Transverse colon (tissue), 4 donors: ENCODE results near the gene GASK1A.

Experiments
- CTCF ChIP-seq, 5 experiments: fragments of 200-600 bp in 3 of 5; fragments of 450-650 bp in 2 of 5; sonication (generic) in 3 of 5; IDR thresholded peaks; 1 replicate in 2 of 5; 2 replicates in 3 of 5; pipeline ENCODE4 v1.5.1; 2016 to 2017; ENCODE audit warnings: antibody characterized with exemption in 5 of 5, inconsistent platforms in 3 of 5, mild to moderate bottlenecking in 2 of 5, moderate library complexity in 1 of 5
- EP300 ChIP-seq: sonication (generic); formaldehyde crosslinking; IDR thresholded peaks from one replicate; pipeline ENCODE4 v1.6.1; 2017; ENCODE audit warnings: antibody characterized with exemption, low read depth
- POLR2A ChIP-seq: fragments of 450-650 bp; IDR thresholded peaks from one replicate; pipeline ENCODE4 v1.6.1; 2016; ENCODE audit warnings: antibody characterized with exemption, mild to moderate bottlenecking, moderate library complexity
- POLR2AphosphoS5 ChIP-seq, 3 donors: sonication (generic); formaldehyde crosslinking; IDR thresholded peaks; one replicate each; pipeline ENCODE4 v1.6.1; 2016; ENCODE audit warnings: antibody characterized with exemption in 3 of 3

- TF ChIP-seq EP300 (no peak), CTCF (IDR thresholded peaks at IDR 0.05) (no peak), POLR2A (no peak), POLR2AphosphoS5 (IDR thresholded peaks at IDR 0.05) (no peak)
Observed at GRCh38 chr3:43095370-43095769, 116.3 kb downstream of the GASK1A start.
